ENCODE measurements around the gene ZFAND2B. TPM values are rescaled to one million over a fixed set of nuclear protein-coding genes. Genes with fewer than 3 reads are reported as not detected.

The ZFAND2B gene
- polyA plus RNA-seq, 6 donors from 2014 or later: 50.7 to 77.7 (median 57.9) TPM

Other genes with a start within 250 kb of the ZFAND2B start
- gene CDK5R2, start 247.1 kb upstream of the ZFAND2B start, polyA plus RNA-seq (ENCODE audit: low read depth in 6 of 6): not detected
- not detected for gene FEV, start 221.6 kb upstream of the ZFAND2B start, polyA plus RNA-seq (ENCODE audit: low read depth in 6 of 6)
- gene CRYBA2, start 213.4 kb upstream of the ZFAND2B start, polyA plus RNA-seq (ENCODE audit: low read depth in 6 of 6): not detected
- gene CFAP65, start 165.3 kb upstream of the ZFAND2B start, polyA plus RNA-seq (ENCODE audit: low read depth in 6 of 6): not detected
- gene IHH, start 145.9 kb upstream of the ZFAND2B start, polyA plus RNA-seq (ENCODE audit: low read depth in 6 of 6): not detected
- 10 to 100 TPM; 24.8 to 31.5 (median 27.7) TPM for gene NHEJ1, start 46.0 kb upstream of the ZFAND2B start, polyA plus RNA-seq (ENCODE audit: low read depth in 6 of 6)
- under 1 TPM in 2 of 6 donors, not detected in 4; 0.18 to 0.24 TPM for gene SLC23A3, start 36.8 kb upstream of the ZFAND2B start, polyA plus RNA-seq (ENCODE audit: low read depth in 6 of 6)
- 100 to 1,000 TPM; 112 to 157 (median 133) TPM for gene CNPPD1, start 29.9 kb upstream of the ZFAND2B start, polyA plus RNA-seq (ENCODE audit: low read depth in 6 of 6)
- 100 to 1,000 TPM in 1 of 6 donors, 10 to 100 TPM in 5; 54.7 to 113 (median 62.7) TPM for gene RETREG2, start 28.5 kb upstream of the ZFAND2B start, polyA plus RNA-seq (ENCODE audit: low read depth in 6 of 6)
- 1 to 10 TPM in 5 of 6 donors, not detected in 1; 2.1 to 6.4 (median 3.2) TPM for gene ABCB6, start 12.2 kb downstream of the ZFAND2B start, polyA plus RNA-seq (ENCODE audit: low read depth in 6 of 6)
- 10 to 100 TPM; 12.6 to 25.4 (median 18.1) TPM for gene ATG9A, start 22.9 kb downstream of the ZFAND2B start, polyA plus RNA-seq (ENCODE audit: low read depth in 6 of 6)
- 10 to 100 TPM; 22.4 to 45.5 (median 25.4) TPM for gene ANKZF1, start 23.0 kb downstream of the ZFAND2B start, polyA plus RNA-seq (ENCODE audit: low read depth in 6 of 6)
- gene GLB1L, start 38.7 kb downstream of the ZFAND2B start, polyA plus RNA-seq (ENCODE audit: low read depth in 6 of 6): 1 to 10 TPM in 2 of 6 donors, under 1 TPM in 3, not detected in 1; 0.24 to 1.5 (median 1.00) TPM
- gene STK16, start 38.7 kb downstream of the ZFAND2B start, polyA plus RNA-seq (ENCODE audit: low read depth in 6 of 6): 10 to 100 TPM; 14.7 to 28.3 (median 21.9) TPM
- gene TUBA4B, start 46.5 kb downstream of the ZFAND2B start, polyA plus RNA-seq (ENCODE audit: low read depth in 6 of 6): not detected
- gene TUBA4A, start 47.1 kb downstream of the ZFAND2B start, polyA plus RNA-seq (ENCODE audit: low read depth in 6 of 6): 100 to 1,000 TPM; 129 to 165 (median 149) TPM
- gene DNAJB2, start 72.6 kb downstream of the ZFAND2B start, polyA plus RNA-seq (ENCODE audit: low read depth in 6 of 6): 10 to 100 TPM in 1 of 6 donors, 1 to 10 TPM in 5; 1.1 to 12.9 (median 8.8) TPM
- under 1 TPM in 4 of 6 donors, not detected in 2; 0.29 to 0.80 (median 0.59) TPM for gene PTPRN, start 102.6 kb downstream of the ZFAND2B start, polyA plus RNA-seq (ENCODE audit: low read depth in 6 of 6)
- gene RESP18, start 126.0 kb downstream of the ZFAND2B start, polyA plus RNA-seq (ENCODE audit: low read depth in 6 of 6): not detected
- 10 to 100 TPM; 49.4 to 78.6 (median 56.3) TPM for gene DNPEP, start 181.1 kb downstream of the ZFAND2B start, polyA plus RNA-seq (ENCODE audit: low read depth in 6 of 6)
- not detected for gene DES, start 211.6 kb downstream of the ZFAND2B start, polyA plus RNA-seq (ENCODE audit: low read depth in 6 of 6)
- under 1 TPM in 1 of 6 donors, not detected in 5; 0.18 TPM for gene SPEG, start 228.1 kb downstream of the ZFAND2B start, polyA plus RNA-seq (ENCODE audit: low read depth in 6 of 6)

Measured in naive B cell (primary cell).